HEK293 (cell line): ENCODE data around the gene ADGRD1.

Source experiments
- BCL11A ChIP-seq: fragments of 450-650 bp; formaldehyde crosslinking; IDR thresholded peaks from 2 replicates; pipeline ENCODE4 v1.5.1; 2016; ENCODE audit warnings: low read depth, missing biosample characterization, missing genetic modification characterization
- GLI2 ChIP-seq: fragments of 450-650 bp; formaldehyde crosslinking; IDR thresholded peaks from 2 replicates; pipeline ENCODE4; 2017; ENCODE audit warnings: missing biosample characterization, missing genetic modification characterization, low read depth, borderline replicate concordance
- KLF16 ChIP-seq: fragments of 450-650 bp; formaldehyde crosslinking; IDR thresholded peaks from 2 replicates; pipeline ENCODE4 v1.5.1; 2017; ENCODE audit warnings: missing biosample characterization, missing genetic modification characterization
- KLF17 ChIP-seq: fragments of 450-650 bp; formaldehyde crosslinking; IDR thresholded peaks from 2 replicates; pipeline ENCODE4 v1.5.1; 2016; ENCODE audit warnings: missing biosample characterization, missing genetic modification characterization
- MEIS1 ChIP-seq: sonication (generic); formaldehyde crosslinking; IDR thresholded peaks from 2 replicates; pipeline ENCODE4 v1.8.1; 2022; ENCODE audit warnings: missing genetic modification reagents, mild to moderate bottlenecking, borderline replicate concordance
- MYNN ChIP-seq: fragments of 450-650 bp; formaldehyde crosslinking; IDR thresholded peaks from 2 replicates; pipeline ENCODE4 v1.5.1; 2016; ENCODE audit warnings: missing biosample characterization, missing genetic modification characterization, borderline replicate concordance
- PRDM10 ChIP-seq: fragments of 450-650 bp; formaldehyde crosslinking; IDR thresholded peaks from 2 replicates; pipeline ENCODE4 v1.5.1; 2016; ENCODE audit warnings: missing biosample characterization, missing genetic modification characterization
- TSHZ1 ChIP-seq: fragments of 450-650 bp; formaldehyde crosslinking; IDR thresholded peaks from 2 replicates; pipeline ENCODE4 v1.5.1; 2016; ENCODE audit warnings: missing biosample characterization, missing genetic modification characterization, borderline replicate concordance
- ZBTB10 ChIP-seq: fragments of 450-650 bp; formaldehyde crosslinking; IDR thresholded peaks from 2 replicates; pipeline ENCODE4 v1.5.1; 2016; ENCODE audit warnings: missing biosample characterization, missing genetic modification characterization
- ZNF140 ChIP-seq: fragments of 450-650 bp; formaldehyde crosslinking; IDR thresholded peaks from 2 replicates; pipeline ENCODE4 v1.5.1; 2016; ENCODE audit warnings: missing biosample characterization, missing genetic modification characterization
- ZNF157 ChIP-seq: fragments of 450-650 bp; formaldehyde crosslinking; IDR thresholded peaks from 2 replicates; pipeline ENCODE4 v1.5.1; 2016; ENCODE audit warnings: missing biosample characterization, missing genetic modification characterization
- ZNF2 ChIP-seq: fragments of 450-650 bp; formaldehyde crosslinking; IDR thresholded peaks from 2 replicates; pipeline ENCODE4 v1.5.1; 2016; ENCODE audit warnings: missing biosample characterization, missing genetic modification characterization
- ZNF211 ChIP-seq: fragments of 450-650 bp; formaldehyde crosslinking; IDR thresholded peaks from 2 replicates; pipeline ENCODE4 v1.5.1; 2016; ENCODE audit warnings: low read depth, missing biosample characterization, missing genetic modification characterization
- ZNF221 ChIP-seq: fragments of 450-650 bp; formaldehyde crosslinking; IDR thresholded peaks from 2 replicates; pipeline ENCODE4 v1.5.1; 2017; ENCODE audit warnings: missing biosample characterization, missing genetic modification characterization, borderline replicate concordance
- ZNF324 ChIP-seq: fragments of 450-650 bp; formaldehyde crosslinking; IDR thresholded peaks from 2 replicates; pipeline ENCODE4 v1.5.1; 2016; ENCODE audit warnings: missing biosample characterization, missing genetic modification characterization
- ZNF366 ChIP-seq: fragments of 450-650 bp; formaldehyde crosslinking; conservative IDR thresholded peaks from 2 replicates; pipeline ENCODE4 v1.5.1; 2016; ENCODE audit warnings: missing biosample characterization, missing genetic modification characterization
- ZNF394 ChIP-seq: fragments of 450-650 bp; formaldehyde crosslinking; IDR thresholded peaks from 2 replicates; pipeline ENCODE4 v1.5.1; 2016; ENCODE audit warnings: missing biosample characterization, missing genetic modification characterization, mild to moderate bottlenecking, moderate library complexity, borderline replicate concordance
- ZNF426 ChIP-seq: fragments of 450-650 bp; formaldehyde crosslinking; IDR thresholded peaks from 2 replicates; pipeline ENCODE4 v1.5.1; 2017; ENCODE audit warnings: missing biosample characterization, missing genetic modification characterization, mild to moderate bottlenecking, inconsistent platforms, moderate library complexity
- ZNF510 ChIP-seq: fragments of 450-650 bp; formaldehyde crosslinking; IDR thresholded peaks from 2 replicates; pipeline ENCODE4 v1.5.1; 2018; ENCODE audit warnings: mild to moderate bottlenecking, missing genetic modification characterization, missing biosample characterization; ENCODE audit not compliant: insufficient replicate concordance
- ZNF514 ChIP-seq: fragments of 450-650 bp; formaldehyde crosslinking; IDR thresholded peaks from 2 replicates; pipeline ENCODE4 v1.5.1; 2016; ENCODE audit warnings: missing biosample characterization, missing genetic modification characterization
- ZNF571 ChIP-seq: fragments of 450-650 bp; formaldehyde crosslinking; IDR thresholded peaks from 2 replicates; pipeline ENCODE4 v1.5.0; 2017; ENCODE audit warnings: missing biosample characterization, missing genetic modification characterization
- ZNF600 ChIP-seq: fragments of 450-650 bp; formaldehyde crosslinking; IDR thresholded peaks from 2 replicates; pipeline ENCODE4 v1.5.1; 2016; ENCODE audit warnings: missing biosample characterization, missing genetic modification characterization
- ZNF610 ChIP-seq: fragments of 450-650 bp; formaldehyde crosslinking; IDR thresholded peaks from 2 replicates; pipeline ENCODE4 v1.5.1; 2016; ENCODE audit warnings: missing biosample characterization, missing genetic modification characterization, borderline replicate concordance
- ZNF623 ChIP-seq: fragments of 450-650 bp; formaldehyde crosslinking; IDR thresholded peaks from 2 replicates; pipeline ENCODE4 v1.5.1; 2016; ENCODE audit warnings: missing biosample characterization, missing genetic modification characterization
- ZNF660 ChIP-seq: fragments of 450-650 bp; IDR thresholded peaks from 2 replicates; pipeline ENCODE4 v1.5.1; 2018; ENCODE audit warnings: missing biosample characterization, mild to moderate bottlenecking, missing genetic modification characterization
- ZNF692 ChIP-seq: fragments of 450-650 bp; formaldehyde crosslinking; IDR thresholded peaks from 2 replicates; pipeline ENCODE4 v1.5.1; 2016; ENCODE audit warnings: missing biosample characterization, missing genetic modification characterization
- ZNF707 ChIP-seq: fragments of 450-650 bp; formaldehyde crosslinking; IDR thresholded peaks from 2 replicates; pipeline ENCODE4 v1.5.1; 2016; ENCODE audit warnings: missing biosample characterization, missing genetic modification characterization
- ZNF837 ChIP-seq: fragments of 450-650 bp; formaldehyde crosslinking; IDR thresholded peaks from 2 replicates; pipeline ENCODE4 v1.5.1; 2016; ENCODE audit warnings: missing biosample characterization, missing genetic modification characterization

ADGRD1 gene

GRCh38 chr12:130916241-130916911 is 37.3 kb upstream of the ADGRD1 start (continued):
- TF ChIP-seq ZNF510 (tag by site-specific recombination), result no peak
- no peak for TF ChIP-seq ZNF426 (tag by site-specific recombination)
- TF ChIP-seq ZNF514 (tag by site-specific recombination), result no peak
- no peak for TF ChIP-seq ZNF140 (tag by site-specific recombination)
- no peak for TF ChIP-seq PRDM10 (tag by site-specific recombination)
- no peak for TF ChIP-seq ZBTB10 (tag by site-specific recombination)
- no peak for TF ChIP-seq ZNF211 (tag by site-specific recombination)
- TF ChIP-seq TSHZ1 (tag by site-specific recombination), result no peak
- TF ChIP-seq ZNF2, result 0 out of 2 replicates have a peak, but pooled peaks have one; percentile 38
- TF ChIP-seq ZNF394 (tag by site-specific recombination), result 0 out of 2 replicates have a peak, but pooled peaks have one; percentile 21
- peak; percentile 48; the same call in 1 of the 2 replicates for TF ChIP-seq ZNF366 (tag by site-specific recombination)
- TF ChIP-seq GLI2 (tag by site-specific recombination), result no peak
- TF ChIP-seq MEIS1 (CRISPR knock-in tag), result no peak
- 0 out of 2 replicates have a peak, but pooled peaks have one; percentile 51 for TF ChIP-seq ZNF324 (tag by site-specific recombination)
- no peak for TF ChIP-seq ZNF610 (tag by site-specific recombination)
- TF ChIP-seq ZNF600 (tag by site-specific recombination), result peak; percentile 80
- TF ChIP-seq ZNF660 (tag by site-specific recombination), result peak; percentile 81
- TF ChIP-seq MYNN, result no peak
- TF ChIP-seq ZNF707 (tag by site-specific recombination), result no peak
- TF ChIP-seq KLF16 (tag by site-specific recombination), result no peak
- TF ChIP-seq KLF17 (tag by site-specific recombination), result peak; percentile 54; the same call in 1 of the 2 replicates
- TF ChIP-seq ZNF692 (tag by site-specific recombination), result no peak
- no peak for TF ChIP-seq ZNF157 (tag by site-specific recombination)
- no peak for TF ChIP-seq ZNF837 (tag by site-specific recombination)
- no peak for TF ChIP-seq BCL11A (tag by site-specific recombination)
- TF ChIP-seq ZNF221 (tag by site-specific recombination), result no peak
- TF ChIP-seq ZNF623 (tag by site-specific recombination), result no peak
- TF ChIP-seq ZNF571 (tag by site-specific recombination), result no peak
